Left ventricle myocardium inferior (tissue), 1 donor: Measurements from ENCODE around the gene DGLUCY. TPM values are rescaled to one million over a fixed set of nuclear protein-coding genes. Genes with fewer than 3 reads are reported as not detected.

Source experiments
- DNase-seq: peaks from one replicate; pipeline ENCODE4 v3.0.0-alpha.2; 2020
- H3K27ac ChIP-seq: fragments of 200-600 bp; replicated peaks from 2 replicates; pipeline ENCODE4 v1.8.0; 2021
- H3K27me3 ChIP-seq: fragments of 200-600 bp; 2 replicates; pipeline ENCODE4 v1.8.0; 2021; ENCODE audit warnings: low read depth
- H3K36me3 ChIP-seq: fragments of 200-600 bp; 2 replicates; pipeline ENCODE4 v1.8.0; 2021
- H3K4me1 ChIP-seq: fragments of 200-600 bp; 2 replicates; pipeline ENCODE4 v1.8.0; 2021
- H3K4me3 ChIP-seq: fragments of 200-600 bp; 2 replicates; pipeline ENCODE4 v1.8.0; 2021; ENCODE audit warnings: mild to moderate bottlenecking, moderate library complexity
- H3K9me3 ChIP-seq: fragments of 200-600 bp; replicated peaks from 2 replicates; pipeline ENCODE4 v1.8.0; 2021
- intact Hi-C: fragments of 100-400 bp; cut with micrococcal nuclease; formaldehyde crosslinking; loops from one replicate; pipeline ENCODE4 v1.11.0; 2022
- total RNA-seq: library from RNA; stranded (reverse); fragmentation: NEBNext Ultra II Directional; extraction: Animal tissue kit (Norgen Biotek cat#: 25700); gene quantifications from one replicate; pipeline ENCODE4 v1.2.1, GENCODE V29; 2021
- TF ChIP-seq, protein P1 (sequence below): fragments of 200-600 bp; IDR thresholded peaks from 2 replicates; pipeline ENCODE4 v1.8.0; 2021; ENCODE audit warnings: antibody characterized with exemption, mild to moderate bottlenecking, borderline replicate concordance
- donor health status: DM: no; HTN: yes; CAD: no; lungs with severe emphysema.

The DGLUCY gene
- total RNA-seq, 1 donor from 2014 or later = 220 TPM

GRCh38 chr14:91125271-91125660, 11.4 kb downstream of the DGLUCY start:
- DNase-seq = no peak
- Histone ChIP-seq H3K4me3 (peak overlapping the region; percentile 4), H3K27me3 (no peaks in the 10 kb centered on the region), H3K36me3 (peaks cover 9% of the 10 kb centered on the region), H3K4me1 (peaks cover 80% of the 10 kb centered on the region), H3K9me3 (no peaks in the 10 kb centered on the region), H3K27ac (peak overlapping the region; percentile 99)
- TF ChIP-seq, protein P1, sequence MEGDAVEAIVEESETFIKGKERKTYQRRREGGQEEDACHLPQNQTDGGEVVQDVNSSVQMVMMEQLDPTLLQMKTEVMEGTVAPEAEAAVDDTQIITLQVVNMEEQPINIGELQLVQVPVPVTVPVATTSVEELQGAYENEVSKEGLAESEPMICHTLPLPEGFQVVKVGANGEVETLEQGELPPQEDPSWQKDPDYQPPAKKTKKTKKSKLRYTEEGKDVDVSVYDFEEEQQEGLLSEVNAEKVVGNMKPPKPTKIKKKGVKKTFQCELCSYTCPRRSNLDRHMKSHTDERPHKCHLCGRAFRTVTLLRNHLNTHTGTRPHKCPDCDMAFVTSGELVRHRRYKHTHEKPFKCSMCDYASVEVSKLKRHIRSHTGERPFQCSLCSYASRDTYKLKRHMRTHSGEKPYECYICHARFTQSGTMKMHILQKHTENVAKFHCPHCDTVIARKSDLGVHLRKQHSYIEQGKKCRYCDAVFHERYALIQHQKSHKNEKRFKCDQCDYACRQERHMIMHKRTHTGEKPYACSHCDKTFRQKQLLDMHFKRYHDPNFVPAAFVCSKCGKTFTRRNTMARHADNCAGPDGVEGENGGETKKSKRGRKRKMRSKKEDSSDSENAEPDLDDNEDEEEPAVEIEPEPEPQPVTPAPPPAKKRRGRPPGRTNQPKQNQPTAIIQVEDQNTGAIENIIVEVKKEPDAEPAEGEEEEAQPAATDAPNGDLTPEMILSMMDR = no peak
- intact Hi-C loops = no loop called here

DNA sequence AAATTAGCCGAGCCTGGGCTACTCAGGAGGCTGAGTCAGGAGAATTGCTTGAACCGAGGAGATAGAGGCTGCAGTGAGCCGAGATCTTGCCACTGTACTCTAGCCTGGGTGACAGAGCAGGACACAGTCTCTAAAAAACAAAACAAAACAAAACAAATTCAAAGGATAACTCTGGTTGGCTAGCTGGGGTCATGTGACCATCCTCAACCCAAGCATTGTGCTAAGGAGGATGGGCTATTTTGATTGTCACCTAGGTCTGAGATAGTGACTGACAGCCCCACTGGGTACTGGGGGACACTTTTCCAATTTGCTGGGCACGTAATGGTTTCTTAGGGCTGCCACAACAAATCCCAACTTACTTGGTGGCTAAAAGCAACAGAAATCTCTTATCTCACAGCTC, 11.9 kb downstream of the DGLUCY start:
- H3K36me3 ChIP-seq = peaks cover 14% of the 10 kb centered on the region
- TF ChIP-seq, protein P1 = no peak
- H3K27ac ChIP-seq = peak overlapping the region; percentile 99
- no peaks in the 10 kb centered on the region for H3K27me3 ChIP-seq
- DNase-seq = no peak
- no peak overlapping the region for H3K4me3 ChIP-seq
- H3K9me3 ChIP-seq = no peaks in the 10 kb centered on the region
- H3K4me1 ChIP-seq = peaks cover 75% of the 10 kb centered on the region
- intact Hi-C loops = no loop called here

DNA sequence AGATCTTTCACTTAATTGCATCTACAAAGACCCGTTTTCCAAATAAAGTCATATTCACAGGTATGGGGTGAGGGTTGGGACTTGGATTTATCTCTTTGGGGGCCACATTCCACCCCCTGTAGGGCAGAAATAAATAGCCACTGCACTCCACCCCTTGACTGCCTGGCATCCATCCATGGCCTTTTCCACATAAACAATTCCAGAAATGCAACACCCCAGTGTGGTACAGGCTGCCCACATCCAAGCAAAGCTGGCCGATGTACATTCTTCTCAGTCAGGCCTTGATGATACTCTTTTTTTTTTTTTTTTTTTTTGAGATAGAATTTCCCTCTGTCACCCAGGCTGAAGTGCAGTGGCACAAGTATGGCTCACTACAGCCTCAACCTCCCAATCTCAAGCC, 12.9 kb downstream of the DGLUCY start:
- Histone ChIP-seq H3K27ac (peak overlapping the region; percentile 99), H3K9me3 (no peaks in the 10 kb centered on the region), H3K4me3 (no peak overlapping the region), H3K36me3 (peaks cover 24% of the 10 kb centered on the region), H3K27me3 (no peaks in the 10 kb centered on the region), H3K4me1 (peaks cover 65% of the 10 kb centered on the region)
- intact Hi-C loops = no loop called here
- TF ChIP-seq, protein P1 = no peak
- no peak for DNase-seq

GRCh38 chr14:91127401-91127801, 13.5 kb downstream of the DGLUCY start:
- Histone ChIP-seq H3K4me3 (no peak overlapping the region), H3K27me3 (no peaks in the 10 kb centered on the region), H3K27ac (peak overlapping the region; percentile 99), H3K4me1 (peaks cover 59% of the 10 kb centered on the region), H3K36me3 (peaks cover 30% of the 10 kb centered on the region), H3K9me3 (no peaks in the 10 kb centered on the region)
- peak; percentile 68 for DNase-seq
- intact Hi-C loops = no loop called here
- TF ChIP-seq, protein P1 = no peak

GRCh38 chr14:91127924-91128323, 14.1 kb downstream of the DGLUCY start:
- Histone ChIP-seq H3K4me3 (no peak overlapping the region), H3K27me3 (no peaks in the 10 kb centered on the region), H3K36me3 (peaks cover 35% of the 10 kb centered on the region), H3K27ac (peak overlapping the region; percentile 99), H3K4me1 (peaks cover 54% of the 10 kb centered on the region), H3K9me3 (no peaks in the 10 kb centered on the region)
- TF ChIP-seq, protein P1 = no peak
- DNase-seq = no peak
- intact Hi-C loops = no loop called here

- Histone ChIP-seq H3K36me3 (peaks cover 43% of the 10 kb centered on the region), H3K4me3 (no peak overlapping the region), H3K27ac (peak overlapping the region; percentile 26), H3K27me3 (no peaks in the 10 kb centered on the region), H3K9me3 (no peaks in the 10 kb centered on the region), H3K4me1 (peaks cover 46% of the 10 kb centered on the region)
- no peak for DNase-seq
- TF ChIP-seq, protein P1 = no peak
- intact Hi-C loops = no loop called here
These were observed 14.8 kb downstream of the DGLUCY start for GRCh38 chr14:91128699-91129098.
